SIG-M5 treated with dmso at 0.1 percent for 504 hours (cell line): ENCODE data around the gene TOP2A.

ENCODE experiments used
- DNase-seq: peaks from one replicate; lab custom pipeline; 2025; ENCODE audit not compliant: unreplicated experiment; lab: John Stamatoyannopoulos, UW

Gene TOP2A

GRCh38 chr17:40453881-40454612 is 36.4 kb upstream of the TOP2A start:
- DNase-seq = no peak

DNA sequence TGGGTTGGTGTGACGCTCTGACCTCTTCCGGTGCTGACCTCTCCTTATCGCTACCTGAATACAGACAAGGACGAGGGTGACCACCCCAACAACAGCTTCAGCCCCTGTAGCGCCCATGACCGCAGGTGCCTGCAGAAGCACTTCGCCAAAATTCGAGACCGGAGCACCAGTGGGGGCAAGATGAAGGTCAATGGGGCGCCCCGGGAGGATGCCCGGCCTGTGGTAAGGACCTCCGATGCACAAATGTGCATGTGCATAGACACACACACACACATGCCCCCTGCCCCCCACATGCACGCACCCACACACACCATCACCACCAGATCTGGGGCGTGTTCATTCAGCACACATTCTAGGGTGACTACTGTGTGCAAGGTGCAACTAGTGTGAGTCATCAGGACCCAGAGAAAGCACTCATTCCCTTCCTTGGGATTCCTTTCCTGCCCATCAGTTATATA is 35.3 kb upstream of the TOP2A start:
- DNase-seq = no peak

GRCh38 chr17:40452216-40452787 is 34.6 kb upstream of the TOP2A start:
- no peak for DNase-seq

- DNase-seq = no peak
Observed at GRCh38 chr17:40451420-40451819, 33.7 kb upstream of the TOP2A start.

DNA sequence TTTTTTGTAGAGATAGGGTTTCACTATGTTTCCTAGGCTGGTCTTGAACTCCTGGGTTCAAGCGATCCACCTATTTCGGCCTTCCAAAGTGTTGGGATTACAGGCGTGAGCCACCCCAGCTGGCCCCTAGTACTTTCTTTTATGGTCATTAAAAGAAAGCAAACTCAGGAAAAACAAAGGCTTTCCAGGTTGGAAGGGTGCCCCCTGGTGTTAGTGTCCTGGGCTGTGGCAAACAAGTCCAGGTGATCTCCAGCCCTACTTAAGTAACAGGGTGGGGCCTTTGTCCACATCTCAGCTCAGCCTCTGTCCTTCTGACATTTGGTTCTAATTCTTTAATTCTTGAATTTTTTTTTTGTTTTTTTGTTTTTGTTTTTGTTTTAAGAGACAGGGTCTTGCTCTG is 32.5 kb upstream of the TOP2A start:
- peak; percentile 29 for DNase-seq

DNA sequence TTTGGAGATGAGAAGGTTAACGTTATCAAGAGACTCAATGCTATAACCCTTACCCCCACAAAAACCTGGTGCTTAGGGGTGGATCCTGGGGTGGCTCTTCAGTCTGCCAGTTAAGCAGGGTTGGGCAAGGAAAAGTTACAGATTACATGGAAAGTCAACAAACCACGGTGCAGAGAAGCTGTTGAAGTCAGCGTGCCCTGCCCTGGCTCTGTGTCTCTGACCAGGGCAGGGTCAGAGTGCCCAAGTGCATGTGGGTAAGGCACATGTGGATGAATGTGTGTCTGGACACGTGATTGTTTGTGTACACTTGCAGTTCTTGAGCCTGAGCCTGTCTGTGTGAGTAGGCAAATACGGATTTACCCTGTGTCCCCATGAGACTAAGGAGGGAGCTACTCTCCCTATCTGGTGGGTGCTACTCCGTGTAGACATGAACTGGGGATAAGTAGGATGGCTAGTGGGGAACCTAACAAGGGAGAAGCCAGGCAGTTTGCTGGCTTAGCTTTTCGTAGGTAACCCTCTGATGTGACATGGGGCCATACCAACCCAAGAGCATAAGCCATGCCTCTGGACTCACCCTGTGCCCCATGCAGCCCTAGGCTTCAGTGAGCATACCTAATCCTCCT is 31.1 kb upstream of the TOP2A start:
- DNase-seq = peak; percentile 3

DNA sequence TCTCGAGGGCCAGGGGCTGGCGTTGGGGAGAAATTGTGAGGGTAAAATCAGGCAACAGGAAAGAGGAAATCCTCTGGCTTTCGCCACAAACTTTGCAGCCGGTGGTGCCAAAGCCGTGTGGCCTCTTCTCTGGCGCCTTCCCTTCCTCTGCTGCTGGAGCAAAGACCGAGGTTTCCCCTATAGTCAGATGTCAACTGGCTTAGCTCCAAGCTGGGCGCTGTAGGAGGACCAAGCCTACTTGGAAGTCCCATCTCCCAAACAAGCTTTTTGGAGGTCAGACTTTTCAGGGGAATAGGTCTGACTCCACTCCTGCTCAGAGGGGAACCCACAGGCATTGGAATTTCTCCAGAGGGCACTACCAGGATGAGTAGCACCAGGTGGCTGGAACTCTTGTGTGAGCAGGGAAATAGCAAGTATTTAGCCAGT is 30.5 kb upstream of the TOP2A start:
- peak; percentile 41 for DNase-seq

DNA sequence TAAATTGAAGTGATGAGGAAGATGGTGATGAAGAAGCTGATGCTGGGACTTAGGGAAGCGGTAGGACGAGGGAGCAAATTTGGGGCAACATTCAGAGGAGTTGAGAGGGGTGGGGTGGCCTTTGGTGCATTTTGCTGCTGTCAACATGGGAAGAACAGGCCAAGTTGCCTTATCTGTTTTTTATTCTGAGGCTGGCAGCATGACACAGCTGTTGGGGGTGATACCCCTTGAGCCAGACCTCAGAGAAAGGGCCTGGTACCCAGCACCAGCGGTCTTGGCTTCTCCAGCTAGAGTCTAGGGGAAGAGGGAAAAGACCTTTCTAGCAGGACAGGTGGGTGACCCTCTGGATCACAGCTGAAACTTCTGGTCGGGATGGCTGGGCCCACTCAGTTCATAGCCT is 30.1 kb upstream of the TOP2A start:
- DNase-seq = no peak

DNA sequence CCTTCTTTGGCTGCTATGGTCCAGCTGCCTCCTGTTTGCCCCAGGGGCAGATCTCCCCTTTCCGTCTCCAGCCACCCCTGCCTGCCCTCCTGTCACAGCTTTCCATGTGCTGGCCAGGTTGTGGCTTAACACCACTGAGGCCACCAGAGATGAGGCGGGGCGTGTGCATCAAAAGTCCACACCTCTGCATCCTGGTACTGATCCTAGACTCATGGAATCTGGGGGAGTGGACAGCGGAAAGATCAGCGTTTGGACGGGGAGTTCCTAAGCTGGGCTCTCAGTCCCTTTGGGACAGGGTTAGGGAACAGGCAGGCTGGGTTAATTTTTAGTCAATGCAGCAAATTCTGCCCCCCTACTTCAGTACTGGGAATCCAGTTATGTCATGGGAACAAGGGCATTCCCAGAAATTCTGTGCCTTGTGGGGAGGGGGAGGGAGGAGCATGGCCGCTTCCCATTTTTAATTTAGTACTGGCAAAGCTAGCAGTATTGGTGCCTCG is 29.5 kb upstream of the TOP2A start:
- no peak for DNase-seq

GRCh38 chr17:40445751-40446468 is 28.2 kb upstream of the TOP2A start:
- no peak for DNase-seq

DNA sequence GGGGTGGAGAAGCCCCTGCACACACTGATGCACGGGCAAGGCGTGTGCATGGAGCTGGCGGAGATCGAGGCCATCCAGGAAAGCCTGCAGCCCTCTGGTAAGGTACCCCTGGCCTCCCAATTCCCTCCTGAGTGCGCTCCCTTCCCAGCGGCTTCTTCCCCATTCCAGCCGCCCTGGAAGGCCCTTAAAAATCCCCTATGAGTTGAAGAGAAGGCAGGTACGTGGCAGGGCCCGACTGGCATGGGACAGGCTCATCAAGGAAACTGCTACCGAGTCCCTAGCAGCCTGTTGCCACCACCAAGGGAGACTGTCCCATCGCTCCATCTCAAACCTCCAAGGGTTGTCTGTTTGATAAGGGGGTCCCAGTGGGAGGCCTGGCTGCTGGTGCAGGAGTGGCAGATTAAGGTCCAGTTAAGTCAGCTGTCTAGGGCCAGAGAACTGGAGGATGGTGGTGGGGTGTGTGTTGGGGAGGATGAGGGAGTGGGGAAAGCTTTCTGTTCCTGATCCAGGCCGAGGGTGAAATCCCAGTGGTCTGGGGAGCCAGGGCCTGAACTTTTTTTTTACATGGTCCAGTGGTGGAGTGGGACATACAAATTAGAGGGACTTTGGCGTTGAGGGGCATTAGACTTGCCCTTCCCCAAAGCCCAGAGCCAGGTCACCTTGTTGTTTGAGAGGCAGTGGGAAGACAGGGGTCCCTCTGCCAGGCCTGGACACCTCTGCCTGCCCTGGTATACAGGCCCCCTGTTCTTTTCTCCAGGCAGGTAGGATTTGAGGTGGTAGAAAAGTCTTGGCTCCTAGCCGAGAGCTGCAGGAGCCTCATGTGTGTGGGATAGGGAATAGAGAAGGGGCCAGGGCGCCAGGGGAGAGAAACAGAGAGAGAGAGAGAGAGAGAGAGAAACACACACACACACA is 26.5 kb upstream of the TOP2A start:
- DNase-seq = no peak

GRCh38 chr17:40443196-40443987 is 25.7 kb upstream of the TOP2A start, which contains the start of gene IGFBP4:
Gene IGFBP4, plus strand, starts transcription at chr17:40443450. Its CDS starts 286 bp downstream, at chr17:40443736.
- DNase-seq = peak; percentile 69

DNA sequence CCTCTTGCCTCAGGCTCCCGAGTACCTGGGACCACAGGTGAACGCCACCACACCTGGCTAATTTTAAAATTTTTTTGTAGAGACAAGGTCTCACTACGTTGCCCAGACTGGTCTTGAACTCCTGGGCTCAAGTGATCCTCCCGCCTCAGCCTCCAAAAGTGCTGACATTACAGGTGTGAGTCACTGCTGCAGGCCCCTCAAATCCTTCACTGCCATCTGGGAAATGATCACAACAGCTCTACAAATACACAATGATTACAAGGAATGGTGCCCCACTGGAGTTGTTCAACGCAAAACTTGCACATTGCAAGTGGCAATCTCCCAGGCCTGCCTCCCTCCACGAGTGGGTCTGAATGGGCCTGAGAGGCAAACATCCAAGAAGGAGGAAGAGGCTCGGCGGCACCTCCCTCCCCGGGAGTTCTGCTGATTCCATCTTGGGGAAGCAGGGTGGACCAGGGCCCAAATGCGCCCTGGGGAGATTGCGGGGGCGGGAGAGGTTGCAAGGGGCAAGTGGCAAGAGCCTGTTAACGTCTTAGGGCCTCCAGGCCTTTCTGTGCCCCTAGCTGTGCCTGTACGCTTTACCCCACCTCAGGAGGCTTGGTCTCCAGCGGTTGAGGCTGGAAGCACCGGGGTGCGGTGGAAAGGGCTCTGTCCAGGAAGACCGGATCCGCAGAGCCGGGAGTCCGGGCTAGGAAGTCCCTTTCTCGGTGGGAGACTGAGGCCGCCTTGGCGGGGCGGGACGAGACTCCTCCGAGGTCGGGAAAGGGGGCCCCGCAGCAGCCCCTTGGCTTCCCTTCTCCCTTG is 24.9 kb upstream of the TOP2A start:
- peak; percentile 24 for DNase-seq

DNA sequence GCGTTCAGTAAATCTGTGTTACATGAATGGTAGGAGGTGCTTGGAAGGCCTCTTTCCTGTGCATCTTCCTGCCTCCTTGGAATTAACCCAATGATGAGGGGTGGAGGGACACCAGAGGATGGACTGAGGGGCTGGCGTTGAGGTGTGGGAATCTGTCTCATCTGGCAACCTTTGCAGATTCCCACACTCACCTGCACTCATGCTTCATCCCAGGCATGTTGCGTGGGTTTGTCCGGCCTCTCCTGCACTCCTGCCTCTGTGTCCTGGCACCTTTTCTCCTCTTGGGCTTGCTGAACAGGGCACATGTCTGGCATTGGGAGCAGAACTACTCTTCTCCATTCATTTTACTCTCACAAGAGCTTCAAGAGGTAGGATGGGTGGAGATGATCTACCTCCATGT is 22.5 kb upstream of the TOP2A start:
- no peak for DNase-seq

- peak; percentile 14 for DNase-seq
Observed at GRCh38 chr17:40437095-40437732, 19.5 kb upstream of the TOP2A start.

GRCh38 chr17:40436636-40437035 is 18.9 kb upstream of the TOP2A start:
- no peak for DNase-seq

GRCh38 chr17:40433551-40434415 is 16.1 kb upstream of the TOP2A start:
- DNase-seq = no peak
